GM13977 (cell line): ENCODE data around the gene KCNAB1.

ENCODE experiments used
- DNase-seq: peaks from one replicate; pipeline ENCODE4 v3.0.0; 2012; ENCODE audit warnings: low spot score
- CTCF ChIP-seq: IDR thresholded peaks from 2 replicates; pipeline ENCODE4 v1.5.1; 2012; ENCODE audit warnings: mild to moderate bottlenecking, control low read depth; ENCODE audit not compliant: insufficient read depth; ENCODE audit errors: extremely low read depth, missing control alignments
- in situ Hi-C: fragments of 300-500 bp; cut with MboI; formaldehyde crosslinking; loops from one replicate; pipeline ENCODE4 v1.12.0; 2022; ENCODE audit warnings: low sequenced_read_pairs, low pct_unique_long_range_greater_than_20kb, mixed read lengths, inconsistent platforms; ENCODE audit not compliant: unreplicated experiment

KCNAB1 gene

DNA sequence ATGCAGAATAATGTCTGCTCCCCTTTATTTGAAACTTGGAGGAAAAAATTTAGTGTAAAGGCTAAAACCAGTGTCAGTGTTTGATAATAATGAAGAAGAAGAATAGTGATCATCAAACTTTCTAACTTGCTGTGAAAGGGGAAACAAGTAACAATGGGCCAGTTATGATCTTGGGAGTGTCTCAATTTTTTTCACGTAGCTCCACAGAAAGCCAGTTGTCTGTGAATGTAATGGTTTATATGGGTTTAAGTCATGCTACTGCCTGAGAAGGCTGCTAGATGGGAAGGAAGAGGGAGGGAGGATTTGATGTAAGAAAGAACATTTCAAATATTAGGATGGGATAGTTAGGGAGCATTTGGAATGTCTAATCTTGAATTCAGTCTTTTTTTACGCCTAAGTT lies 455.7 kb downstream of the KCNAB1 start:
- in situ Hi-C loops: no loop called here
- DNase-seq: no peak
- TF ChIP-seq CTCF: no peak

DNA sequence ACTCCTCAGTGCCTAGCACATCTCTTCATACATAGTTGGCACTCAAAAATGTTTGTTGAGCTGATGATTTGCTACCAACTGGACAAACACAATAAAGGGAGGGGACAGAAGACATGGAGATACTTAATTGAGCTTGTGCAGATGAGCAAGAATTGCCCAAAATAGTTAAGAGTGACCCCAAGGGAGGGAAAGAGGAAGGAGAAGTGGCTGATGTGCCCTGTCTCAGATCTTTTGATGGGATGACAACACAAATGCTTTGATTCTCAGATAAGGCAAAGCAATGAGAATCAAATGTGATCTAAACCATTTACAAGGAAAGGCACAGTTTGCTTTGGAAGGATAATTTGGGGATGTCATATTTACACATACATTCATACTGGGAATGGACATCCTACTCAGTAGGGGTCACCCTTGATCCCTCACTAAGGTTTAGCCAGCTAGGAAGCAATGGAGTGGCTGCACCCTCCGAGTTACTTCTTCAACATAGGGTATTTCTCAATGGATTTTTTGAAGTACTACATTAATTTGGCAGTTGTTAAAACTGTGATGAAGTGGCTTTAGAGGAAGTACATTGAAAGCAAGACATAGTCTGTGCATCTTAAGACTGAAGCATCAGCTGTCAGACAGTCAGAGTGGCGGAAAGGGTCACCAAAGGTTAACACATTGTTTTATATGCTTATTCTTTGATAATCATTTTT lies 456.4 kb downstream of the KCNAB1 start:
- no peak for DNase-seq
- TF ChIP-seq CTCF: no peak
- in situ Hi-C loops: no loop called here

DNA sequence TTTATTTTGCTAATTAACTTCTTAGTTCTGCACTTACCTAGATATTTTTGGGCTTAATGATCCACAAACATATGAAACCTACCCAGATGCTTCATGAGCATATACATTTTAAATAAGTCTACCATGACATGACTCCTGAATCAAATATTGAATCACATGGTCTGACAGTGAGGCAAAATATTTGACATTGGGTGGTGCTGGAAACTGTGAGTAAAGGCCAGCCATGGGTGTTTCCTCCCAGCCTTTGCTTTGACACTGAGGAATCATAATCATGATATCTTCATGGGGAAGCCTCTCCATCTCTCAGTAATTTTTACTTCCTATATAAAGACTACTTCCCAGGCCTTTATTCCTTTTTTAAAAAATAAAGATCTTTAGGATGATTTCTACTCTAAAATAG lies 457.4 kb downstream of the KCNAB1 start:
- no peak for DNase-seq
- in situ Hi-C loops: no loop called here
- no peak for TF ChIP-seq CTCF

GRCh38 chr3:156579427-156579851 lies 459.1 kb downstream of the KCNAB1 start:
- no peak for DNase-seq
- in situ Hi-C loops: no loop called here
- no peak for TF ChIP-seq CTCF

- no peak for TF ChIP-seq CTCF
- in situ Hi-C loops: no loop called here
- DNase-seq: no peak
Observed at GRCh38 chr3:156581033-156581432, 460.7 kb downstream of the KCNAB1 start.

- DNase-seq: no peak
- in situ Hi-C loops: no loop called here
- no peak for TF ChIP-seq CTCF
Observed at GRCh38 chr3:156581954-156582353, 461.6 kb downstream of the KCNAB1 start.
